NCI-H446 (cell line): ENCODE data around the gene NUDT22.
A peak's percentile ranks its signal among the peaks of the same experiment; 100 is the strongest.

Source experiments
- DNase-seq, 2 experiments: peaks; one replicate each; lab custom pipeline; 2025; lab: John Stamatoyannopoulos, UW

NUDT22 gene

GRCh38 chr11:64225608-64226506 is at the start of gene NUDT22, which contains the start of gene TRPT1:
TSS of gene NUDT22 (plus strand) at chr11:64226274. CDS start at chr11:64226653, 379 bp downstream.
TSS of gene TRPT1 (minus strand) at chr11:64226186. CDS start at chr11:64225860, 326 bp downstream.
- DNase-seq = peak; percentile 49 to 90

GRCh38 chr11:64176751-64177150 is 49.3 kb upstream of the NUDT22 start:
- no peak for DNase-seq

DNA sequence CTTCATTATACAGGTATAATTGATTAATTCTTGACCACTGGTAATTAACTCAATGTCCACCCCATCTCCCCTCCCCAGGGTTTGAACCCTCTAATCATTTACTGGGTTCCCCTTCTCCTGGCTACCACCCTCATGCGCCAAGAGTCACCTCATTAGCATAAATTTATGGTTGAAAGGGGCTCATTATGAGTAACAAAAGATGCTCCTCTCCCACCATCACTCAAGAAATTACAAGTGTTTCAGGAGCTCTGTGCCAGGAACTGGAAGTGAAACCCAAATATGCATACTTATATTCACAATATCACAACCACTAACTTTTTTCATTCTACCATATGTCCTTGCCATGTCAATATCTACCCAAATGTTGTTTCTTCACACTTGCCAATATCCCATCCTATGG is 47.9 kb upstream of the NUDT22 start:
- DNase-seq = no peak

DNA sequence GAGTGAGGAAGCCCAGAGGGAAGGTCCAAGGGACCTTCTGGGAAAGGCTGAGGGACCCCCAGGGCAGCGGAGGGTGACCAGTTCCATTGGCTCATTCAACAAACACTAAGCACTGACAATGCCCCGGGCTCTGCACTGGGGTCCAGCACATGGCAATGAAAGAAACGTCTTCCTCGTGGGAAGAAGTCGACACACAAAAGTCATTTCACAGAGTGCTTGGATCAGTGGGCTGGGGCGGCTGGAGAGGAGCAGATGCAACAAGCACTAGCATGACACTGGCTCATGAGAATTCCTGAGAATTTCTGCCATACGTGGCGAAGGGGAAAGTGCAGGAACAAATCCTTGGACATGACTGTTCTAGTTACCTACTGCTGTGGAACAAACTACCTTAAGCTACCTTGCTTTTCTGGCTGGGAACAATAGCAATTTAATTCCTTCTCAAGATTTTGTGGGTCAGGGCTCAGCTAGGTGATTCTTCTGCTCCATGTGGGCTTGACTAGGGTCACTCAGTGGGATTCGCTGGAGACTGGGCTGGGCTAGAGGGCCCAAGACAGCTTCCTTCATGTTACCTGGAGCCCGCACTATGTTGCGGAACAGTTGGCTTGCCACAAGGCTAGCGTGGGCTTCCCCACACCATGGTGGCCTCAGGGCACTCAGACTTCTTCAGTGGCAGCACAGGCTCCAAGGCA is 47.0 kb upstream of the NUDT22 start:
- no peak for DNase-seq

- no peak for DNase-seq
These were observed 45.2 kb upstream of the NUDT22 start for GRCh38 chr11:64180891-64181290.

- DNase-seq = peak; percentile 74 to 91
These were observed 44.3 kb upstream of the NUDT22 start for GRCh38 chr11:64181506-64182411.

- no peak for DNase-seq
These were observed 42.2 kb upstream of the NUDT22 start for GRCh38 chr11:64183890-64184289.

DNA sequence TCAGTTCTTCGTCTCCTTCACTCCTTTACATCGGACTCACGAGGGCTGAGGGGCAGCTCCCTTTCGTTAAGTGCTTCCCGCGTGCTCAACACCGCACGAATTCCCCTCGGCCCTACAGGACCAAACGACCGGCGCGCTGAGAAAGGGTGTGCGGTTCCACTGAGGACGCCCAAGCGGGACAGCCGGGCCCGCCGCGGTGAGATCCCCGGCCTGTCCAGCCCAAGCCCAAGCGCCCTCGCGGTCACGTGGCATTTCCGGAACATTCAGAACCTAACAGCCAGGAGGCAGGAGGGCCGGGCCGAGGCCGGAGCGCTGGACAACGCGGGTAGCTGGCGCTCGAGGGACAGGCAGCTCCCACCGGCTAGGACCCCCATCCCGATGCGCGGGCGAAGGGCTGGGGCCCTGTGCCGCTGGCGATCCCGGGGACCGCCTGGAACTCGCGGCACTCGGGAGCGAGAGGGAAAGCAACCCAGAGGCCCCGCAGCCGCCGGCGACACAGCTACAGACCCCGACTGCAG is 40.8 kb upstream of the NUDT22 start:
- DNase-seq = no peak

GRCh38 chr11:64185693-64186491 is 40.2 kb upstream of the NUDT22 start, which contains the start of gene STIP1:
TSS of gene STIP1 (plus strand) at chr11:64186171. CDS start at chr11:64186262, 91 bp downstream.
- peak; percentile 99 to 100 for DNase-seq

DNA sequence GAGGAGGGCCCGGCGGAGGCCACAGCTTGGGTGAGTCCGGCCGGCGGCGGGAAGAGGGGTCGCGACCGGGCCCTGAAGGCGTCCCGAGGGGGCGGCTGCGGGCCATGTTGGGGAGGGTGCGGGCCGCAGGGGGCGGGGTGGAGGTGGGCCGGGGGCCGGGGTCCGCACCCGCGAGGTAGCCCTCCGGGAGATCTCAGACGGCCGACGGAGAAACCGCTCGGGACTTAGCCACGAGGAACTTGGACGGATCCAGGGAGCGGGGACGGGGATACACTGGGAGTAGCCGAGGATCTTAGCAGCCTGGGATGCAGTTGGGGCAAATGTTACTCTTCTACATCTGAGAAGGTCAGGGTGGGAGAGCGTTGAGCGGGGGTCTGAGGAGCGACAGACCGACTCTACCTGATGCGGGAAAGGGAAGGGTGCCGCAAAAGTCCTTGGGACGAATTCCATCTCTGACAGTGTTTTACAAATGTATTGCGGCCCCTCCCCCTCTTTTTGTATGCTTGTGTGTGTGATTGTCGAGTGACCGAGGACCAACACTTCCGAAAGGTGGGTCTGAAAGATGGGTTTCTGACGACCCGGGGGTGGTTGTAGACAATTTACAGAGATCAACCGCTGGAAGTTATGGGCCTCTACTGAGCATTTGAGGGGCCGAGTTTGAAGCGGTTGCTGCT is 39.4 kb upstream of the NUDT22 start:
- no peak for DNase-seq

- no peak for DNase-seq
These were observed 33.6 kb upstream of the NUDT22 start for GRCh38 chr11:64192434-64192833.

DNA sequence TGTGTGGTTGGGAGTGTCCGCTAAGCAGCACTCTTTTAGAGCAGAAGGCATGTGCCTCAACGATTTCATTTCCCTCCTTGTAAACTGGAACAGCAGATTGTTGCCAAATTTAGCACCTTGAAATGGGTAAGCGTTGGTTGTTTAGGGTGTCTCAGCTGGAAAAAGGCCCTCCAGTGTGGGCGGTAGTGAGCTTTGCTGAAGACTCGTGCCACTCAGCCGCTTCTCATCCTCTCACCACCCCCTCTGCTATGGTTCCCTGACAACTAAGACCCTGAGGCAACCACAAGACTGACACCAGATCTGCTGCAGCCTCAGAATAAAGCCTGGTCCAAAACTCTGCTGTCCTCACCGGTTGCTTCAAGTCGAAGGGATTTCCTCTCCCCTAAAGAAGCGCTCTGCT is 29.4 kb upstream of the NUDT22 start:
- no peak for DNase-seq

DNA sequence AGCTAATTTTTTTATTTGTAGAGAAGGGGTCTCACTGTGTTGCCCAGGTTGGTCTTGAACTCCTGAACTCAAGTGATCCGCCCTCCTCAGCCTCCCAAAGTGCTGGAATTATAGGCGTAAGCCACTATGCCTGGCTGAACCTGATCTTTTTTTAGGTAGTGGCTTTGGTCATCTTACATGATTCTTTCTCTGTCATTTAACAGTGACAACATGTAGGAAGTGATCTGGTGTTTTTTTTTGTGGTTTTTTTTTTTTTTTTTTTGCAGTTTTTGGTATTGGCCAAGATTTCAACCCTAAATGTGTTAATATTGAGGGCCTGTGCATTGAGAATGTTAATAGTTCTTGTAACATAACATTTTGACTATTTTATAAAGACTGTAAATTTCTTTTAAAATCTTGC is 27.6 kb upstream of the NUDT22 start:
- no peak for DNase-seq

- DNase-seq = no peak
These were observed 24.5 kb upstream of the NUDT22 start for GRCh38 chr11:64201543-64201942.

- DNase-seq = no peak
These were observed 23.1 kb upstream of the NUDT22 start for GRCh38 chr11:64202992-64203391.

DNA sequence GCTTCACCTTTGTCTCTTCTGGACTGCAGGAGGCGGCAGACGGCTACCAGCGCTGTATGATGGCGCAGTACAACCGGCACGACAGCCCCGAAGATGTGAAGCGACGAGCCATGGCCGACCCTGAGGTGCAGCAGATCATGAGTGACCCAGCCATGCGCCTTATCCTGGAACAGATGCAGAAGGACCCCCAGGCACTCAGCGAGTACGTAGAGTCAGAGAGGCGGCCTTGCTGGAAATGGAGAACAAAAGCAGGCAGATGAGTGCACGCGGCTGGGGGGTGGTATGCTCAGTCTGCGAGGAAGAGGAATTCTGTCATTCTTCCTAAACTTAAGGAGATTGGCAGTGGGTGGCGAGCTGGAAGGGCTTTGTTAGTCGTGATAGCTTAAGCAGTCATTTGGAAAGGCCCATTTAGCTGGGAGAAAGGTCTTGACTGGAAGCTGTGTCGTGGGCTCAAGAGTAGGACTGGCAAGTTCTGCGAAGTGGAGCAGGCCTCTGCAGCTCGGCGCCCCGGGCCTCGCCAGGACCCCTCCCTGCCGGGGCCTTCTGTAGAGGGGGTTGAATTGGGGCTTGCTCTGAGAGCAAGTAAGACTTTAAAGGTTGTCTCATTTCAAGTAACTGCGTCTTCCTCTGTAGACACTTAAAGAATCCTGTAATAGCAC is 22.5 kb upstream of the NUDT22 start:
- no peak for DNase-seq

- DNase-seq = no peak
These were observed 22.0 kb upstream of the NUDT22 start for GRCh38 chr11:64204080-64204440.

- DNase-seq = peak; percentile 68 to 94
These were observed 21.5 kb upstream of the NUDT22 start for GRCh38 chr11:64204464-64204989.

DNA sequence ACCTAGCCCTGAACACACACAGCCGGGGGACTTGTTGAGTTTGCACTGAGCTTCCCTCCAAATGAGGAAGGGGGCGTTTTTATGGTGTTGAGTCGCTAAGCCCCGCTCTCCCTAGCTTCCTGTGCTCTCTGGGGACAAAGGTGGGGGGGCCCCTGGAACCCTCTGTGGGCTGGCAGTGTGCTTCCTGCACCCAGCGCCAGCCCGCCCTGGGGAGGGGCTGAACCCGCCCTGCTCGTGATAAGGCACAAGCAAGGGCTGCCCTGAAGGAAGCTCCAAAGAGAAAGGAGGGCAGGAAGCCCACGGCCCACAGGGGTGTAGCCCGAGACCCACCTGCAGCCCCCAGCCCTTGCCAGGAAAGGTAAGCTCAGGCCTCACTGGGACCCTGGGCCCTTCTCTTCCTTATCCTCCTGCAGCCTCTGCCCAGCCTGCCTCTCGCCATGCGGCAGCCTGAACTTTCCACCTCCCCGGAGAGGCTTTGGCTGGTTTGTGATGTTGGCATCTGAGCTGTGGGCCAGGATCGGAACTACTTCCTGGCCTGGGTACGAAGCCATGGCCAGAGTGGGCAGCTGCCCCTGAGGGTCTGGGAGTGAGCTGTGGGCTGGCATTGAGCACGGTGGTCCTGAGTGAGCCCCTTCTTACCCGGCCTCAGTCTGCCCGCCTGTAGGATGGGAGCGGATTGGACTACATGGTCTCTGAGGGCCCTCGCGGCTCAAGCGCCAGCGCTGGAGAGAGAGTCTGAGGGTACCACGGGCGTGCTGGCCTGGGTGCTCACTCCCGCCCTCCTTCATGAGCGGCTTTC is 19.4 kb upstream of the NUDT22 start, which contains the start of gene FERMT3:
TSS of gene FERMT3 (plus strand) at position 265 of the 799 bp plus-strand sequence. CDS start 644 bp downstream, outside the sequence.
- DNase-seq = no peak
